BJ (cell line): ENCODE data around the gene MED17. TPM values are rescaled to one million over a fixed set of nuclear protein-coding genes. Genes with fewer than 3 reads are reported as not detected.

Source experiments
- CTCF ChIA-PET: fragments of 350-600 bp; formaldehyde crosslinking; extraction: SDS; loops from one replicate; lab custom pipeline; 2021; ENCODE audit warnings: antibody characterized with exemption, inconsistent platforms; lab: Yijun Ruan, JAX
- POLR2A ChIA-PET: fragments of 300-600 bp; sonication (Branson Sonifier 250); formaldehyde crosslinking; extraction: SDS; loops from one replicate; lab custom pipeline; 2021; ENCODE audit warnings: antibody characterized with exemption; lab: Charles Lee
- DNase-seq: peaks from one replicate; pipeline ENCODE4 v3.0.0-alpha.2; 2011; ENCODE audit warnings: low read depth
- H3K27me3 ChIP-seq: 2 replicates; pipeline ENCODE4 v1.6.0; 2011; ENCODE audit warnings: low read length; ENCODE audit not compliant: control insufficient read depth, insufficient read depth
- H3K36me3 ChIP-seq: 2 replicates; pipeline ENCODE4 v1.5.1; 2011; ENCODE audit warnings: low read length; ENCODE audit not compliant: control insufficient read depth, insufficient read depth
- H3K4me3 ChIP-seq: 2 replicates; pipeline ENCODE4 v1.5.1; 2011; ENCODE audit warnings: low read depth, mild to moderate bottlenecking, control low read depth, low read length
- CTCF ChIP-seq: IDR thresholded peaks from 2 replicates; pipeline ENCODE4 v1.5.1; 2011; ENCODE audit warnings: low read depth, mild to moderate bottlenecking, control low read depth, inconsistent platforms, low read length, moderate library complexity; ENCODE audit not compliant: insufficient read depth
- polyA plus RNA-seq: library from polyadenylated mRNA; depleted of rRNA; stranded (reverse); fragments of >200 nt; gene quantifications from 2 replicates; pipeline ENCODE4 v1.2.3, GENCODE V29; 2011

The MED17 gene
- polyA plus RNA-seq, 1 experiment: 10.4 TPM

GRCh38 chr11:93827363-93827762 is 43.3 kb downstream of the MED17 start:
- no peaks in the 10 kb centered on the region for H3K36me3 ChIP-seq
- CTCF ChIA-PET: no interaction called here
- POLR2A ChIA-PET: no interaction called here
- no peak for TF ChIP-seq CTCF
- no peaks in the 10 kb centered on the region for H3K27me3 ChIP-seq
- H3K4me3 ChIP-seq: no peak overlapping the region
- DNase-seq: no peak

- DNase-seq: no peak
- TF ChIP-seq CTCF: no peak
- POLR2A ChIA-PET: no interaction called here
Observed at GRCh38 chr11:93829598-93829997, 45.5 kb downstream of the MED17 start.

GRCh38 chr11:93831343-93832127 is 47.5 kb downstream of the MED17 start:
- ChIA-PET POLR2A (no interaction called here), CTCF (interaction anchor here (0.6 kb wide), 1 partner anchor 691 kb away, joined by 3 read pairs; no protein-coding TSS in a partner anchor)
- Histone ChIP-seq H3K27me3 (no peaks in the 10 kb centered on the region), H3K36me3 (no peaks in the 10 kb centered on the region), H3K4me3 (no peak overlapping the region)
- TF ChIP-seq CTCF: no peak
- DNase-seq: no peak

More at GRCh38 chr11:93829598-93829997, 45.5 kb downstream of the MED17 start:
- CTCF ChIA-PET: interaction anchor here (1.9 kb wide), 1 partner anchor 10 kb away, joined by 4 read pairs; no protein-coding TSS in a partner anchor
- no peaks in the 10 kb centered on the region for H3K36me3 ChIP-seq
- H3K4me3 ChIP-seq: no peak overlapping the region
- no peaks in the 10 kb centered on the region for H3K27me3 ChIP-seq

- ChIA-PET CTCF (no interaction called here), POLR2A (no interaction called here)
- Histone ChIP-seq H3K27me3 (no peaks in the 10 kb centered on the region), H3K4me3 (no peak overlapping the region), H3K36me3 (no peaks in the 10 kb centered on the region)
- TF ChIP-seq CTCF: no peak
- DNase-seq: no peak
Observed at GRCh38 chr11:93832780-93833179, 48.7 kb downstream of the MED17 start.

GRCh38 chr11:93838967-93839366 is 54.9 kb downstream of the MED17 start:
- H3K4me3 ChIP-seq: no peak overlapping the region
- no peaks in the 10 kb centered on the region for H3K36me3 ChIP-seq
- ChIA-PET POLR2A (interaction anchor here (0.5 kb wide), 1 partner anchor 187 kb away, joined by 4 read pairs; no protein-coding TSS in a partner anchor), CTCF (interaction anchor here (1.3 kb wide), 1 partner anchor 19 kb away, joined by 3 read pairs; no protein-coding TSS in a partner anchor)
- no peak for TF ChIP-seq CTCF
- DNase-seq: no peak
- no peaks in the 10 kb centered on the region for H3K27me3 ChIP-seq
